Upper lobe of left lung (tissue), 6 donors: ENCODE results near the gene SUMO1. TPM values are rescaled to one million over a fixed set of nuclear protein-coding genes. Genes with fewer than 3 reads are reported as not detected.

Experiments used
- ATAC-seq, 2 donors: fragments of 200-7000 bp; cut with Tn5 transposase; one replicate each; pipeline ENCODE4 v1.9.1; 2022; ENCODE audit warnings: mild to moderate bottlenecking in 2 of 2, moderate library complexity in 2 of 2; ENCODE audit not compliant: low FRiP score in 2 of 2
- DNase-seq, 2 donors: peaks; one replicate each; pipeline ENCODE4 v3.0.0-alpha.2; 2019 to 2020
- H3K27ac ChIP-seq, 4 donors: fragments of 200-600 bp; sonication (generic); one replicate each; pipeline ENCODE4 v1.5.1; 2016 to 2019
- H3K27me3 ChIP-seq, 4 donors: fragments of 200-600 bp; sonication (generic); one replicate each; pipeline ENCODE4 v1.5.1; 2017 to 2019
- H3K36me3 ChIP-seq, 4 donors: fragments of 200-600 bp; sonication (generic); one replicate each; pipeline ENCODE4 v1.5.1; 2016 to 2019
- H3K4me1 ChIP-seq, 4 donors: fragments of 200-600 bp; sonication (generic); one replicate each; pipeline ENCODE4 v1.5.1; 2018 to 2019
- H3K4me3 ChIP-seq, 4 donors: fragments of 200-600 bp; sonication (generic); one replicate each; pipeline ENCODE4 v1.5.1; 2017 to 2019; ENCODE audit warnings: mild to moderate bottlenecking in 2 of 4, moderate library complexity in 1 of 4
- H3K9me3 ChIP-seq, 4 donors: fragments of 200-600 bp; sonication (generic); one replicate each; pipeline ENCODE4 v1.5.1; 2018 to 2019
- EP300 ChIP-seq, 4 donors: sonication (generic); formaldehyde crosslinking; IDR thresholded peaks; one replicate each; pipeline ENCODE4 v1.5.1; 2017; ENCODE audit warnings: antibody characterized with exemption in 4 of 4, control low read depth in 2 of 4
- POLR2A ChIP-seq, 4 donors: fragments of 450-650 bp; IDR thresholded peaks; one replicate each; pipeline ENCODE4 v1.5.1; 2016 to 2017; ENCODE audit warnings: antibody characterized with exemption in 4 of 4, mild to moderate bottlenecking in 2 of 4
- POLR2AphosphoS5 ChIP-seq, 2 donors: sonication (generic); formaldehyde crosslinking; IDR thresholded peaks; one replicate each; pipeline ENCODE4 v1.5.1; 2017; ENCODE audit warnings: antibody characterized with exemption in 2 of 2
- WGBS, 2 donors: methylation state at CpG; one replicate each; pipeline ENCODE4 v1.1.5; 2017 to 2018; 5-methylcytosine and 5-hydroxymethylcytosine counted together
- total RNA-seq, 6 donors: library from RNA; depleted of rRNA in 4 of 6; stranded (reverse); fragments of >200 nt in 4 of 6; gene quantifications; one replicate each; pipeline versions ENCODE4 v1.1.0 to v1.2.1, GENCODE V29; 2016 to 2021
- TF ChIP-seq, protein P1 (sequence below), 6 experiments: fragments of 450-650 bp in 4 of 6; fragments of 200-600 bp in 2 of 6; sonication (generic) in 2 of 6; IDR thresholded peaks; one replicate each; pipeline ENCODE4 v1.5.1; 2016 to 2019; ENCODE audit warnings: antibody characterized with exemption in 6 of 6
- donor health status: DM: no; HTN: no; CAD: no; lungs with moderate emphysema.
- donor health status: DM: no; HTN: yes; CAD: no; lungs with severe emphysema.

SUMO1 gene
- total RNA-seq, 6 donors from 2014 or later = 41.1 to 101 (median 59.6) TPM

- Histone ChIP-seq H3K36me3 (no peaks in the 10 kb centered on the region), H3K4me3 (no peak overlapping the region), H3K27ac (no peak overlapping the region), H3K9me3 (no peaks in the 10 kb centered on the region), H3K27me3 (no peaks in the 10 kb centered on the region), H3K4me1 (no peaks in the 10 kb centered on the region)
- DNase-seq (no peak), ATAC-seq (no peak)
- WGBS, 2 donors = 86 to 93% methylated on average over 5 of the region's 5 CpGs
- TF ChIP-seq POLR2AphosphoS5 (IDR thresholded peaks at IDR 0.05) = no peak
- TF ChIP-seq POLR2A (IDR thresholded peaks at IDR 0.05) = no peak
- no peak for TF ChIP-seq EP300 (IDR thresholded peaks at IDR 0.05)
- TF ChIP-seq, protein P1, sequence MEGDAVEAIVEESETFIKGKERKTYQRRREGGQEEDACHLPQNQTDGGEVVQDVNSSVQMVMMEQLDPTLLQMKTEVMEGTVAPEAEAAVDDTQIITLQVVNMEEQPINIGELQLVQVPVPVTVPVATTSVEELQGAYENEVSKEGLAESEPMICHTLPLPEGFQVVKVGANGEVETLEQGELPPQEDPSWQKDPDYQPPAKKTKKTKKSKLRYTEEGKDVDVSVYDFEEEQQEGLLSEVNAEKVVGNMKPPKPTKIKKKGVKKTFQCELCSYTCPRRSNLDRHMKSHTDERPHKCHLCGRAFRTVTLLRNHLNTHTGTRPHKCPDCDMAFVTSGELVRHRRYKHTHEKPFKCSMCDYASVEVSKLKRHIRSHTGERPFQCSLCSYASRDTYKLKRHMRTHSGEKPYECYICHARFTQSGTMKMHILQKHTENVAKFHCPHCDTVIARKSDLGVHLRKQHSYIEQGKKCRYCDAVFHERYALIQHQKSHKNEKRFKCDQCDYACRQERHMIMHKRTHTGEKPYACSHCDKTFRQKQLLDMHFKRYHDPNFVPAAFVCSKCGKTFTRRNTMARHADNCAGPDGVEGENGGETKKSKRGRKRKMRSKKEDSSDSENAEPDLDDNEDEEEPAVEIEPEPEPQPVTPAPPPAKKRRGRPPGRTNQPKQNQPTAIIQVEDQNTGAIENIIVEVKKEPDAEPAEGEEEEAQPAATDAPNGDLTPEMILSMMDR (IDR thresholded peaks at IDR 0.05) = no peak
Measured at GRCh38 chr2:202193305-202193704, 45.1 kb downstream of the SUMO1 start.

- Histone ChIP-seq H3K4me1 (no peaks in the 10 kb centered on the region), H3K27me3 (no peaks in the 10 kb centered on the region), H3K27ac (no peak overlapping the region), H3K9me3 (no peaks in the 10 kb centered on the region), H3K4me3 (no peak overlapping the region), H3K36me3 (no peaks in the 10 kb centered on the region)
- DNase-seq (no peak), ATAC-seq (no peak)
- 62 to 67% methylated on average over 1 of the region's 1 CpG for WGBS, 2 donors
- no peak for TF ChIP-seq POLR2A (IDR thresholded peaks at IDR 0.05)
Measured at GRCh38 chr2:202187570-202187969, 50.8 kb downstream of the SUMO1 start.

DNA sequence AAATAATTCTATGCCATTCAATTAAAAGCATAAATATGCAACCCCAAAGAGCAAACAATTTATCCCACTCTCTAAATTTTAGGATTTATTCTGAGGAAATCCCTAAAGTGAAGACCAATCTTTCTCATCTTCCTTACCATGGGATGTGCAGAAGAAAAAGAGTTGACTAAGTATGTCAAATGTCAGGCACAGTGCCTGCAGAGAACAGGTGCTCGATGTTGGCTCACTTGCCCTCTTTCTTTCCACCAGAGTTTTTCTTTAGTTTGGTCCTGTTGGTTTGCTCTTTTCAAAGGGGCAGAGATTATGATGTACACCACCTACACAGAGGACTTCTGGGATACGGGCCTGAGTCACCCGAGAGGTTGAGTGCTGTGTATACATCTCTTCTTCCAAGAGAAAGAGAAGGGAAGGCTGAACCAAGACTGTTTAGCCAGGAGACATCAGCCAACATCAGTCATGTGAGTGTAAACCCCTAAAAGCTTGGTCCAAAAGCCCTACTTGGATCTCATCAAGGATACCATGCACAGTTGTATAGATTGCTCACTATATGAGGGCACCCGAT, 51.7 kb downstream of the SUMO1 start:
- no peak overlapping the region for H3K4me3 ChIP-seq
- H3K4me1 ChIP-seq = no peaks in the 10 kb centered on the region
- peak in 1 of 2 donors; percentile 40 for ATAC-seq
- no peaks in the 10 kb centered on the region for H3K27me3 ChIP-seq
- H3K36me3 ChIP-seq = no peaks in the 10 kb centered on the region
- H3K9me3 ChIP-seq = no peaks in the 10 kb centered on the region
- TF ChIP-seq EP300 (IDR thresholded peaks at IDR 0.05) (no peak), POLR2AphosphoS5 (IDR thresholded peaks at IDR 0.05) (no peak), POLR2A (IDR thresholded peaks at IDR 0.05) (no peak)
- TF ChIP-seq, protein P1 (IDR thresholded peaks at IDR 0.05) = no peak
- 89 to 90% methylated on average over 4 of the region's 4 CpGs for WGBS, 2 donors
- no peak overlapping the region for H3K27ac ChIP-seq
- no peak for DNase-seq

GRCh38 chr2:202185156-202185555, 53.2 kb downstream of the SUMO1 start:
- DNase-seq (no peak), ATAC-seq (no peak)
- no peaks in the 10 kb centered on the region for H3K4me1 ChIP-seq
- H3K4me3 ChIP-seq = no peak overlapping the region
- H3K27ac ChIP-seq = no peak overlapping the region
- H3K36me3 ChIP-seq = no peaks in the 10 kb centered on the region
- no peaks in the 10 kb centered on the region for H3K9me3 ChIP-seq
- WGBS, 2 donors = 81 to 93% methylated on average over 6 of the region's 6 CpGs
- no peak for TF ChIP-seq POLR2AphosphoS5 (IDR thresholded peaks at IDR 0.05)
- TF ChIP-seq EP300 (IDR thresholded peaks at IDR 0.05) = no peak
- TF ChIP-seq POLR2A (IDR thresholded peaks at IDR 0.05) = no peak
- TF ChIP-seq, protein P1 (IDR thresholded peaks at IDR 0.05) = no peak
- H3K27me3 ChIP-seq = no peaks in the 10 kb centered on the region

DNA sequence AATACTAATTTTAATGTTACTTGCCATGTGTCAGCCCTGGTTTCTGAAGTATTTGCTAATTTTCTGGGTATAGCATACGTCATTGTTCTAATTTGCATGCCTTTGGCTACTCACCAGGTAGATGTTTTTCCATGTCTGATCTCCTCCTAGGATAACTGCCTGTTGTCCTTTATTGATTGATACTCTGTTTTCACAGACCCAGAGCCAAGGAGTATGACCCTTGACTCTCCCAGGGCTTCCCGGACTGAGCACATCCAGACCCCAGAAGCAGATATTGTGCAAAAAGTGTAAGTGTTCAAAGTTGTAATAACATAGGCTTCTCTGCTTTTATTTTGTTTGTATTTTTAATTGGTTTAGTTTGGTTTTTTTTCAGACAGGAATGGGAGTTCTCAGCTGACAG, 53.8 kb downstream of the SUMO1 start:
- H3K9me3 ChIP-seq = no peaks in the 10 kb centered on the region
- no peak overlapping the region for H3K27ac ChIP-seq
- ATAC-seq (no peak), DNase-seq (no peak)
- no peak overlapping the region for H3K4me3 ChIP-seq
- H3K36me3 ChIP-seq = no peaks in the 10 kb centered on the region
- TF ChIP-seq, protein P1 (IDR thresholded peaks at IDR 0.05) = no peak
- TF ChIP-seq EP300 (IDR thresholded peaks at IDR 0.05) (no peak), POLR2A (IDR thresholded peaks at IDR 0.05) (no peak), POLR2AphosphoS5 (IDR thresholded peaks at IDR 0.05) (no peak)
- H3K4me1 ChIP-seq = no peaks in the 10 kb centered on the region
- WGBS, 2 donors = 77 to 82% methylated on average over 2 of the region's 2 CpGs
- no peaks in the 10 kb centered on the region for H3K27me3 ChIP-seq
